ENCODE data around the gene DCTN5.

DNA sequence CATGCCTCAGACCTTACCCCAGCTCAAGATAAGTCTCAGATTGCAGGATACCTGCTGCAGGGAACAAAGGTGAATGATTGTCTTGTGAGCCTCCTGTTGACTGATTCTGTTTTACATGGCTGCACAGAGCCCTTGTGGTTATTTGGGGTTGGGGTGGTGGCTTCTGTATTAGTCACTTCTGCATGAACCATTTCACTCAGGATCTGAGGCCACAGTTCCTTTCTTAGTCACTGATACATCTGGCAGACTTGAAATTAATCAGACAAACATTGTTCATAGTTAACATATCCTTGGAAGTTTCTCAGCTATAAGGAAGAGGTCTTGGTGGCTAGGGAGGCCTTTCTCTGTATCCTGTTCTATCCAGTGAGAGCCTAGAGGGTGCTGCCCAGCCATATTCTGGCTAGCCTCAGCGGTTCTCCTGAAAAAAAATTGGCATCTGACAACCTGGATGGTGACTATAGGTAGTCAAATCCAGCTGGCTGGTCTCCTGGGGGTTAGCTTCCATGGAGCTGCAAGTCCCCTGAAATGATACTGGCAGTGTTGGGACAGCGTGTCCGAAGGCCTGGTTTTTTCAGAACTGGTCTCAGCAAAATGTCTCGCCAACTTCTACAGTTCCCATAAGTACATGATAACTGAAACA, 29.0 kb downstream of the DCTN5 start:
- TF ChIP-seq, protein P1, sequence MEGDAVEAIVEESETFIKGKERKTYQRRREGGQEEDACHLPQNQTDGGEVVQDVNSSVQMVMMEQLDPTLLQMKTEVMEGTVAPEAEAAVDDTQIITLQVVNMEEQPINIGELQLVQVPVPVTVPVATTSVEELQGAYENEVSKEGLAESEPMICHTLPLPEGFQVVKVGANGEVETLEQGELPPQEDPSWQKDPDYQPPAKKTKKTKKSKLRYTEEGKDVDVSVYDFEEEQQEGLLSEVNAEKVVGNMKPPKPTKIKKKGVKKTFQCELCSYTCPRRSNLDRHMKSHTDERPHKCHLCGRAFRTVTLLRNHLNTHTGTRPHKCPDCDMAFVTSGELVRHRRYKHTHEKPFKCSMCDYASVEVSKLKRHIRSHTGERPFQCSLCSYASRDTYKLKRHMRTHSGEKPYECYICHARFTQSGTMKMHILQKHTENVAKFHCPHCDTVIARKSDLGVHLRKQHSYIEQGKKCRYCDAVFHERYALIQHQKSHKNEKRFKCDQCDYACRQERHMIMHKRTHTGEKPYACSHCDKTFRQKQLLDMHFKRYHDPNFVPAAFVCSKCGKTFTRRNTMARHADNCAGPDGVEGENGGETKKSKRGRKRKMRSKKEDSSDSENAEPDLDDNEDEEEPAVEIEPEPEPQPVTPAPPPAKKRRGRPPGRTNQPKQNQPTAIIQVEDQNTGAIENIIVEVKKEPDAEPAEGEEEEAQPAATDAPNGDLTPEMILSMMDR (IDR thresholded peaks at IDR 0.05): no peak
- no peak for TF ChIP-seq POLR2A (IDR thresholded peaks at IDR 0.05)

Measured in adrenal gland (tissue), 5 donors.